ENCODE data around the gene DIO1.
"Not testable (repeated sequence)": the region's sequence is repeated elsewhere in the genome, so short reads cannot be mapped to it uniquely, and the experiment has no call there.

DIO1 gene

DNA sequence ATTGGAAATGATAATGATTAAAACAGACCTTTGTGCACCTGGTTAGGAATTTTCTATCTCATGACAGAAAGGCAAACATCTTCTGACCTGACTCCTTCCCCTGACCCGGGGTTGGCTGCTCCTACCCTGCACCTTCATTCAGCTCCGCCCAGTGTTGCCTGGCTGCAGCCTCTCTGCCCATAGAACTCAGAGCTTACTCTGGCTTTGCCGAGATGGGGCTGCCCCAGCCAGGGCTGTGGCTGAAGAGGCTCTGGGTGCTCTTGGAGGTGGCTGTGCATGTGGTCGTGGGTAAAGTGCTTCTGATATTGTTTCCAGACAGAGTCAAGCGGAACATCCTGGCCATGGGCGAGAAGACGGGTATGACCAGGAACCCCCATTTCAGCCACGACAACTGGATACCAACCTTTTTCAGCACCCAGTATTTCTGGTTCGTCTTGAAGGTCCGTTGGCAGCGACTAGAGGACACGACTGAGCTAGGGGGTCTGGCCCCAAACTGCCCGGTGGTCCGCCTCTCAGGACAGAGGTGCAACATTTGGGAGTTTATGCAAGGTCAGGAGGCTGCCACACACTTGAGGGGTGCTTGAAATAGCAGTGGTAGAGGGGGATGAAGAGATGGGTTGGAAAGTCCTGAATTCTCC lies at the start of gene DIO1:
DIO1 (plus strand) TSS at position 189 of the 638 bp plus-strand sequence; CDS start at position 213, 24 bp downstream.
- DNase-seq (ENCODE audit: low spot score), result no peak

DNA sequence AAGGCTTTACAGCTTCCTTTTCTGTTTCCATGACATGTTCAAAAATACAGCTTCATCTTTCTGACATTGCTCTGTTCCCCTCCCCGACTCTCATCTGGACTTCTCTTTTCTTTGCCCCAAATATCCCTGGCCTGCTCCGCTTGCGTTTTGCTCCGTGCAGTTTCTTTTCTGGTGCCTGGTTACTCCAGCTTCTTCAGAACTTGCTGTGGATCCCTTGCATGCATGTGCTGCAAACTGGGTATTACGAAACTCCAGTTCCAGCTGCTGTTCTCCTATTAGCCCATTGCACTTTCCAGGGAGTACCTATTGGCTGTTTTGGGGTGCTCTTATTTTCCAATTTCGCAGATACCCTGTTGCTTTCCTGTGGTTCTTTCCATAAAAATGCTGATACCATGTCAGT lies 46.0 kb upstream of the DIO1 start:
- DNase-seq (ENCODE audit: low spot score), result no peak

DNA sequence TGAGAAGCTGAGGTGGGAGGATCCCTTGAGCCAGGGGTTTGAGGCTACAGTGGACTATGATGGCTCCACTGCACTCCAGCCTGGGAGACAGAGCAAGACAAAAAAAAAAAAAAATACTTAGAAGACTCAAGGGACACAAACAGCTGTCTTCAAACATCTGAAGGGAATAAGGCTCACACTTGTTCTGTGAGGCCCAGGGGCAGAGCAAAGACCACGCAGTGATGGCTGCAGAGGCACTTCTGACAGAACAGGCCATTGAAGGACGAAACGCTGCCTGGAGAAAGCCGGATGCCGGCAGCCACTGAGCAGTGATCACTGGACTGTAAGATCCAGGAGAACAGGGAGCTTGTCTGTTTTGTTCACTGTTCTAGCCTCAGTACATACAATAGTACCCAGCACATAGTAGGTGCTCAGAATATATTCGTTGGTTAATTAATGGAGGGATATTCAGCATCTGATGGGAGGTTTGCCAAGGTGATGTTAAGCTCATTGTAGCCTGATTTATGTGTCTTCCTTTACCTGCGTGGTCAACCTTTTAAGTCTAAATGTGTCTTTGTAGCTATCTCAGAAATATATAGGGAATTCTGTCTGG lies 43.8 kb upstream of the DIO1 start:
- DNase-seq (ENCODE audit: low spot score), result no peak

DNA sequence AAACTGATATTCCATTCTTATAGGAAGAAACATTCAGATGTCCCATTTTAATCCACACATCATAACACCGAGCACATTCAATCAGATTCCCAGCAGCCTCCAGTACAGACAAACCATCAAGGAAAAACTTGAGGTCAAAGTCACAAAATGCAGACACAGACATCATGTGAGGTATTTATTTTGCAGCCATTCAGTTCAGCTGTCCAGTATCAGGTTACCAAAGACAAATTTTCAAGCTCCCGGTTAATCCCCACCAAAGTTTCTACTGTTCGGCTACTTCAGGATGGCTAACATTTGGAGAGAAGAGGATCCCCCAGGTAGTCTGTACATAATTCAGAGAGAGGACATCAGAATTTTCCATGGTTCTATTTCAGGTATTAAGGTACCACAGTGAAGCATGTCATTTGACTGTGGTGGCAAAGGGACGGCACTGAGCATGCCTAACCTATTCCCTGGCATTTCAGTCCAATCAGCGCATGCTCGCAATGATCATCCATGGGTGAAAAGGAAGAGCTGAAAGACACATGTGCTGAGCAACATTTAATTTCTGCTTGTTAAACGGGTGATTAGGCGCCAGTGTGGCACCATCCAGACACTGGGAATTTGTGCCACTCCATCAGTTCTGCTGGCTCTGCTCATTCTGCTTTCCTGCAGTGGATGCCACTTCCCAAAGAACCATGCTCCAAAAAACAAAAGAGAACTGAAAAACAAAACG lies 42.3 kb upstream of the DIO1 start:
- no peak for DNase-seq (ENCODE audit: low spot score)

DNA sequence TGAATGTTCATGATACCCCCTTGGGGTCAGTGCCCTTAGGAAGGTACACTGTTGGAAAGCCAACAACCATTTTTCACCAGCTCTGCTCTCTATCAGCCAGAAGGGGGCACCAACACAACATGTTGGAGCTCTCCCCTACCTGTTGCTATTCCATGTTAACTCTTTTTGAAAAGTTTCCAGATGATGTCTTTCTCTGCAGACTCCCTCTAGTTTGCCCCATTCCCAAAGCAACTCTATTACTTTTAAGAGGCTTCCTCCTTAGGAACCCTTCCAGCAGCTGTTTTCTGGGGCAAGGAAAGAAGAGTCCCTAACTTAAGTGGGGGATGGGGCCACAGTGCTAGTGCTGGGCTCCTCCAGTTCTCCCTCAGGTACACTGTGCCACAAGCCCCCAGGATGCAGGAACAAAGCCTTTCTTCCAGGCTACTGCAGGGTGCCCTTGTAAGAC lies 33.0 kb upstream of the DIO1 start:
- peak; percentile 60 for DNase-seq (ENCODE audit: low spot score)

DNA sequence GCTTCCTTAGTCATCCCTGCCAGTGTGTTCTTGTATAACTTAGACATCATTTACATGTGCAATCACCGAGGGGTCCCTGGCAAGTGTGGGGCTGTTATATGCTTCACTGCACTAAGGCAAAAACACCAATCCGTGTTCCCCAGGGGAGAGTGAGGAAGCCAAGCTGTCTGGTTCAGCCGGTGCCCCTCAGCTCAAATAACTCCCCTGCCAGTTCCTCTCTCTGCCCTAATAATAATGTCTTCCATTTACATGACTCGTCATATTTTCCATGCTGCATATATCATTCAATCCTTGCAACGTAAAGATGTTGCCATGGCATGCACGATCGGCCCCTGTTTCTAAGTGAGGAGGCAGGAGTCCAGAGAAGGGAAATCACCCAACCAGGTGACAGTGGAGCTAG lies 31.5 kb upstream of the DIO1 start:
- DNase-seq (ENCODE audit: low spot score), result peak; percentile 90

DNA sequence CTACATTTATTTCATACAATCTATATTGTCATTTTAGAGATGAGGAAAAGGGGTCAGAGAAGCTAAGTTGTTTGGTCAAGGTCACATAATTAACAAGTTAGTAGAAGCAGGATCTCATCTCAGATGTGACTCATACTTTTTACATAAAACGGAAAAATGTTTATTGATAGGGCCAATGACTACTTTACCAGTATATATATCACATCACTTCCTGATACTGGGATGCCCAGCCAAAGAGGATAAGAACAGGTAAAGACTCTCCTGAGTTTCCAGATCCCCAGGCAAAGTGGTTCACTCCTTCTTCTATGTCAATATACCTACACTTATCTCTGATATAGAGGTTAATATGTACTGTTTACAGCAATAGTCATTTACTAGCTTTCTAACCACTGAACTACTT lies 25.4 kb upstream of the DIO1 start:
- DNase-seq (ENCODE audit: low spot score), result no peak

DNA sequence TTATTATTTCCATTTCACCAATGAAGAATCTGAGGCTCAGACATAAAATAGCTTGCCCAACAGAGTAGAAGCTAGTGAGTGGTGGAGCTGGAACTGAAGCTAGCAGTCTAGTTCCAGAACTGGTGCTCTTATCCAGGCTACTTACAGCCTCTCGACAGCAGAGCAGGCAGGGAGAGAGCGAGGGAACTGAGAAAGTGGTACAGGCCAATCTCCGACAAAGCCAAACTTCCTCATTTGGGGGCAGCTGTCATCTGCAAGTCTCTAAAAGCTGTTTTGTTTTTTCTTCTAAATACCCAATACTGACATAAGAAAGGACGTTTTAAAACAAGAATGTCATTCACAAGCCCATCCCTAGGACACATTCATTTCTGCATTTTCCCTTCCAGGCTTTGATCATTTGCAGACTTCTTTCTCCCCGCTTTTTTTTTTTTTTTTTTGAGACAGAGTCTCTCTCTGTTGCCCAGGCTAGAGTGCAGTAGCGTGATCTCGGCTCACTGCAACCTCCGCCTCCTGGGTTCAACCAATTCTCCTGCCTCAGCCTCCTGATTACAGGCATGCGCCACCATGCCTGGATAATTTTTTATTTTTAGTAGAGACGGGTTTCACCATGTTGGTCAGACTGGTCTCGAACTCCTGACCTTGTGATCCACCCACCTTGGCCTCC lies 24.4 kb upstream of the DIO1 start:
- DNase-seq (ENCODE audit: low spot score), result peak; percentile 40

DNA sequence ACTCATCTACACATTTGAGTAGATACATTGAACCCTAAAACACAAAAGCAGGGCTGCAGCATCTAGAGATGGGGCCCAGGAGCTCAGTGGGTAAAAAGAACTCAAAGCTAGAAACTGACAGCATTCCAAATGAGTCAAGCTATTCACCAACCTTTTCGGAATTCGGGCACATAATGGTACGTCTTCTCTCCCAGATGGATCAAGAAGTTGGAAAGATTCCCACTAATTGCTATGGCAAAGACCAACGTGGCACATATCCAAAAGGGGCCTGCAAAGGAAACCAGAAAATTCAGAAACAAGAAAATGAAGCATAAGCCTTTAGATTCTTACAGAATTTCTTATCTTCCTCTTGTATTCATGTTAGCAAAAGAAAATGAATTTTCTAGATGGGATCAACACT lies 22.8 kb upstream of the DIO1 start:
- no peak for DNase-seq (ENCODE audit: low spot score)

DNA sequence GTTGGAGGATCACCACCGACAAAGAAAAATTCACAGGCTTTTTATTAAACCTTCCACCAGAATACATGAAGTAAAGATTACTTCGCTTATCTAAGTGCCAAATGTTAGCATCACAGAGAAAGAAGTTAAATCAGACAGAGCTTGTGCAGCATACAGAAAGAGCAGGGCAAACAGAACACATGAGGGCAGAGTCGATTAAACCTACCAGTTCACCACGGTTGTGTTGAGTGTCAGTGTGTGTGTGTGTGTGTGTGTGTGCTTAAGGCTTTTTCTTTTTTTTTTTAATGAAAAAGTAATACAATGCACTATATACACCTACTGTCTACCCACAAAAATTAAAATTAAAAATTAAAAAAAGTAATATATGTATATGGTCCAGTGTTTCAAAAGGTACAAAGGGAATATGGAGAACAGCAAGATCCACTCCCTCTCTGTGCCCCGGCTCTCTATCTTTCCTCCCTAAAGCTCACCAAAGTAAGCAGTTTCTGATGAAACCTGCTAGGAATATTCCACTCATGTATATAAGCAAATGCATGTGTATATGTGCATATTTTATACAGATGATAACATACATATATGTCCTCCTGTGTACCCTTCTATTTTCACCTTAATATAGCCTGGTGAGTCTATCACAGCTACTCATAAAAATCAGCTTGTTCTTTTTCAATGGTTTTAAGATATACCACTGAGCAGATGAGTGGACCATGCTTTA lies 22.1 kb upstream of the DIO1 start:
- DNase-seq (ENCODE audit: low spot score), result no peak

DNA sequence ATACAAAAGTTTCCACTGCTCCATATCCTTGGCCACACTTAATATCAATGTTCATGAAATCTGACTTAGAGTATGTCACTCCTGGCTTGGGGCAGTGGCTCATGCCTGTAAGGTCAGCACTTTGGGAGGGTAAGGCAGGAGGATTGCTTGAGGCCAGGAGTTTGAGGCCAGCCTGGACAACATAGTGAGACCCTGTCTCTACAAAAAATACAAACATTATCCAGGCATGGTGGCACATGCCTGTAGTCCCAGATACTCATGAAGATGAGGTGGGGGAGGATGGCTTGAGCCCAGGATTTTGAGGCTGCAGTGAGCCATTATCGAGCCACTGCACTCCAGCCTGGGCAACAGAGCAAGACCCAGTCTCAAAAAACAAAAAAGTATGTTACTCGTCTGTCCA lies 18.8 kb upstream of the DIO1 start:
- DNase-seq (ENCODE audit: low spot score), result not testable (repeated sequence)

DNA sequence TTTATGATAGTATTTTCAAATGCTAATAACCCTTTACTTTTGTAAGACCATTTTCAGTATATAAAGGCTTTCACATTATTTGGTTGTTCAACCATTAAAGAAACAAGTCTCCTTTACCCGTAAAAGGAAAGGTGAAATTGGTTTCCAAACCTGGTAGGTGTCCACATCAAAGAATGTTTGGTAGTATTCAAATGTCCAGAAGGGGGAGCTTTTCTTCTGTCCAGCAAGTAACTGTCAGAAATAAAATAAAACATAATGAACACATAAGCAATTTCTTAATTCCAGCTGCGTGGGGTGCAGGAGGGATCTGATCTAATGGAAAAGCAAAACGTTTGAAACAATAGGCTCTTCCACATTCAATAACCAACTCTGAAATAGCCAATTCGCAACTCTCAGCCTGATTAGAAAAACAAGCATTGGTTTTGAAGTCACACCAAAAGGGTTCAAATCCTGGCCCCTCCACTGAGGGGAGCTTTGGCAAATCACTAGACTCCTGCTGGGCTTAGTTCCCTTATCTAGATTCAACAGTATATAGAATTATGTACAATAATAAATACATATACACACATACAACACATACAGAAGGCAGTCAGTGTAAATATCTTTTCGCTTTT lies 15.4 kb upstream of the DIO1 start:
- DNase-seq (ENCODE audit: low spot score), result no peak

DNA sequence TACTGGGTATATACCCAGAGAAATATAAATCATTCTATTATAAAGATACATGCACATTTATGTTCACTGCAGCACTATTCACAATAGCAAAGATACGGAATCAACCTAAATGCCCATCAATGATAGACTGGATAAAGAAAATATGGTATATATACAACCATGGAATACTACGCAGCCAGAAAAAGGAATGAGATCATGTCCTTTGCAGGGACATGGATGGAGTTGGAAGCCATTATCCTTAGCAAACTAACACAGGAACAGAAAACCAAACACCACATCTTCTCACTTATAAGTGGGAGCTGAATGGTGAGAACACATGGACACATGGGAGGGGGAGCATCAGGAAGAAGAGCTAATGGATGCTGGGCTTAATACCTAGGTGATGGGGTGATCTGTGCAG lies 12.1 kb upstream of the DIO1 start:
- not testable (repeated sequence) for DNase-seq (ENCODE audit: low spot score)

DNA sequence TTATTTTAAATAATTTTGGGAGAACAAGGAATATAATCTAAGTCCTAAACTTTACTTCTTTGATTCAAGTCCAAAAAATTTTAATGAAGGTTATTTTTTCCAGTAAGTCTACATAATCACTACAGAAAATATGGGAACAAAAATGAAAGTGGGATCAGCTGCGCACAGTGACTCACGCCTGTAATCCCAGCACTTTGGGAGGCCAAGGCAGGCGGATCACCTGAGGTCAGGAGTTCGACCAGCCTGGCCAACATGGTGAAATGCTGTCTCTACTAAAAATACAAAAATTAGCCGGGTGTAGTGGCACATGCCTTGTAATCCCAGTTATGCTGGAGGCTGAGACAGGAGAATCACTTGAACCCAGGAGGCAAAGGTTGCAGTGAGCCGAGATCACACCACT lies 10.4 kb upstream of the DIO1 start:
- not testable (repeated sequence) for DNase-seq (ENCODE audit: low spot score)

DNA sequence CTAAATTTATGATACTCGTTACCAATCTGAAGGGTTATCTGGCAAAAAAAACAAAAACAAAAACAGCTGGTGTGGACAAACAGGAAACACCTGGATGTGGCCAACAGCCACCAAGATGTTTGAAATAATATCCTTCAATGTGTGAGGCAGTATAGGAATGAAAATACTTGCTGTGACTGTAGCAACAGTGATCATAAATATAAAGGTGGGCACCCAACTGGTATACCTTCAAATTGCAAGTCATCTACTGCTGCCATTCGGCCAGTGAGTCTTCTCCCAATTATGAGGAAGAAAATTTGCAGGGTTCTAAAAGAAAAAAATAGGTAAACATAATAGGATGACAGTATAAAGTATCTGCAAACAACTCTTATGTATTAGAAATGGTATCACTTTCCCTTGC lies 5.3 kb upstream of the DIO1 start:
- DNase-seq (ENCODE audit: low spot score), result no peak

DNA sequence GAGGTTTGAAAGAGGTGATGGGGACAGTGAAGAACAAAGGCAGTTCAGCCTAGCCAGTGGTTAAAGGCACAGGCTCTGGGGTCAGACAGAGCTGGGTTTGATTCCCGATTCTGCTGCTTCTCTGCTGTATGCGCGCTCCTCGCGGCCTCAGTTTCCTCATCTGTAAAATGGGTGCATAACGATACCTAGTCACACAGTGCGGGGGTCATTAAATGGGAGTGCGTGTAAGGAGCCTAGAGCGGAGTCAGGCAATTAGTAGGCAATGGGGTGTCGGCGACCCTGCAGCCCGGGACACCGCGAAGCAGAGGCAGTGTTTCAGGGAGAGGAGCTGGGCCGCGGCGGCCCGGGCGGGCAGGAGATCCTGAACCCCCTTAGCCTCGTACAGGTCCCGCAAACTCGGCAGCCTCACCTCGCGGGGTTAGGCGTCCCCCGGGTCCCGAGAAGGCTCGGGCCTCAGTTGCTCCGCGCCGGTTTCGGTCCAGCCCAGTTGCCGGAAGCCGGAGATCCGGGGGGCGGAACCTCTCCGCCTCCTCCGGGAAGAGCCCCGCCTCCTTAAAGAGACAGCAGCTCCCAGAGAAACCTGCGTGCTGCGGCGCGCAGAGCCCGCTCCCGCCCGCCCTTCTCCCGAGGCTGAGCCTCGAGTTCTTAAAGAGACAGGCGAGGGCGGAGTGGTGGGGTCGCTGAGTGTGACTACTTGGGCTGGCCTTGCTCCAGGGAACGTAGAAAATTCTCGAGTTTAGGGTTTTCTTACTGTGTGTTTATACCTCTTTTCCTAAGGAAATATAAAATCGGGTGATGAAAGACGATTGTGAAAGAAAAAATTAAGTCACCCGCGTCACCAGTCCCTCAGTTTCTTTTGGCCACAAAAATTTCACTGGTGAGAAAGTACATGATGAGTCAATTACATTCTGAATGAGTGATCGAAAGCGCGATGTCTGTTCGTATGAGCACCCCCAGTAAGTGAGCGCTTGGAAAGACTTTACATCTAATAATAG lies 4.4 kb upstream of the DIO1 start, which contains the start of gene YIPF1:
YIPF1 (minus strand) TSS at position 494 of the 995 bp plus-strand sequence. CDS start 860 bp downstream, outside the sequence.
- peak; percentile 90 for DNase-seq (ENCODE audit: low spot score)

DNA sequence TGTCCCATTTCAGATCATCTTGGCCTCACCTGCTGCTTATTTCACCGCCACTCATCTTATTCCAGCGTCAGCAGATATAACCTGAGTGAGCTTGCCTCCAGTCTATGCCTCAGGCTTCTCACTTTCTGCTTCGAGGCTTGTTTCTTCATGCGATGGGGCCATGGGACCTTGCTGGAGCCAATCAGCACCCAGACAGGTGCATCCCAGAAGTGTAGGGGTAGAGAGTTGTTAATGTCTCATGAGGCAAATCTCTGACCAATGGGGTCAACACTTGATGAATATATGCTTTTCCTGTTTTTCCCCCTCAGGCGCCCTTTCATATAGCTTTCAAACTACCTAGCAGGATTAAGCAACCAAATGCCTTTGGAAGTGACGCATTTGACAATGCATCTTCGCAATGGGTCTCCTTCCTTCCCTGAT lies 3.5 kb upstream of the DIO1 start:
- DNase-seq (ENCODE audit: low spot score), result no peak

DNA sequence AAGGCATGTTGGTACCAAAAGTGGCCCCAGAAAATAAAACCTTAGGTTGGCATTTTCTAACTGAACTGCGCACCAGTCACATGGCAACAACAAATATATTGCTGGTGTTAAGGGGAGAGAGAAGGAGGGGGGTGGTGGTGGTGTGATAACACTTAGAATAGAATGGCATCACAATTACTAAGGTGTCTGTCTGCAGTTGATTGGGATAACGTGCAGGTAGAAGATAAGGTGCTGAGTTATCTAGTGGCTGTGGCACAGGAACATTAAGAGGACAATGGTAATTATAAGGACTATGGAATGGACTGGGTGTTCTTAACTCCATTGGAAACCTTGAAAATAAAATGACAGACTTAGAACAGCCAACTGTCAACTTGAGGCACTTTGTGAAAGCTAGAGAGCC lies 3.0 kb upstream of the DIO1 start:
- DNase-seq (ENCODE audit: low spot score), result no peak

DNA sequence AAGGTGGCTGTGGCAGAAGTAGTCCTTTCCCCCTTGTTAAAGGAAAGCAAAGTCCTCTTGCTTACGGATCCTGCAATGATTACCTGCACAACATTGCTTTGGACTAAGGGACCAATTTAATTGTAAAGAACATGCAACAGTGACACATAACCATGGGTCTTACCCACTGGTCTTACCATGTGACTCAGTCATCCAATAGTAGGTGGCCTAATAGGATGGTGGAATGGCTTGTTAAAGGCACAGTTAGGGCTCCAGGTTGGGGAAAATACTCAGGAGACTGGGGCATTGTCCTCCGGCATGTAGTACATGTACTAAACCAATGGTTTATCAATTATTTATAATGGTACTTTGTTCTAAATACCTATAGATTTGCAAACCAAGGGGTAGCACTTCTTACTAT lies 2.3 kb upstream of the DIO1 start:
- DNase-seq (ENCODE audit: low spot score), result no peak

DNA sequence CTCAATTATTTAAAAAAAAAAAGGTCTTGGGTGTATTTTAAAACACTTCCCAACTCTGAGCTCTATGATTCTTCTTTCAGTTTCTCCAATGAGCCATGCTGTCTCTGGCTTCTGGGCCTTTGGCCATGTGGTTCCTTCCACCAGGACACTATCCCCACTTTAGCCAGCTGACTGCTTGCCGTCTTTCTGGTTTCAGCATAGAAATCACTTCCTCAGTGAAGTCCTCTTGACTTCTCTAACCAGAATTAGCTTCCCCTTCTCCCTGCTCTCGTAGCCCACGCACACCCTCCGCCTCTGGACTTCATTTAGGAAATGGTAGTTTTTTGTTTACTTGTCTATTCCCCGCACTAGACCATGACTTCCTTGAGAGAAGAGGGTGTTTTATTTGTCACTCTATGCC lies 1.1 kb upstream of the DIO1 start:
- DNase-seq (ENCODE audit: low spot score), result no peak
